Caki2 (cell line): ENCODE results near the gene CIAO2A. TPM values are rescaled to one million over a fixed set of nuclear protein-coding genes. Genes with fewer than 3 reads are reported as not detected.

Source experiments
- DNase-seq: peaks from one replicate; pipeline ENCODE4 v3.0.0-alpha.2; 2015; ENCODE audit warnings: low read depth
- in situ Hi-C: cut with HindIII; loops from 2 replicates; pipeline ENCODE4 v1.10.0; 2016; ENCODE audit warnings: low sequenced_read_pairs, low pct_unique_long_range_greater_than_20kb, mixed read lengths
- total RNA-seq: library from RNA; depleted of rRNA; stranded (reverse); fragments of >200 nt; shearing (Covaris generic); gene quantifications from 2 replicates; pipeline ENCODE4 v1.2.3, GENCODE V29; 2014; ENCODE audit warnings: low replicate concordance; rRNA removed

Gene CIAO2A
- total RNA-seq, 1 experiment from 2014 or later = 139 TPM

- in situ Hi-C loops = no loop called here
- no peak for DNase-seq
These were observed 69.2 kb downstream of the CIAO2A start for GRCh38 chr15:64024172-64025050.

GRCh38 chr15:64023220-64023619 is 70.4 kb downstream of the CIAO2A start:
- in situ Hi-C loops = no loop called here
- no peak for DNase-seq

- in situ Hi-C loops = no loop called here
These were observed 71.1 kb downstream of the CIAO2A start for GRCh38 chr15:64022571-64022970.

More at GRCh38 chr15:64022571-64022970, 71.1 kb downstream of the CIAO2A start:
- DNase-seq = no peak

Other genes with a start within 250 kb of the CIAO2A start
- gene DAPK2, start 47.4 kb downstream of the CIAO2A start, total RNA-seq = 3.5 and 6.0 TPM in 2 replicates
- 91.5 and 92.0 TPM in 2 replicates for gene SNX1, start 2.1 kb upstream of the CIAO2A start, total RNA-seq
- 0.81 and 2.0 TPM in 2 replicates for gene SNX22, start 57.9 kb upstream of the CIAO2A start, total RNA-seq
- 453 and 454 TPM in 2 replicates for gene PPIB, start 69.2 kb upstream of the CIAO2A start, total RNA-seq